ENCODE measurements around the gene GSTM3.
"Not testable (repeated sequence)": the region's sequence is repeated elsewhere in the genome, so short reads cannot be mapped to it uniquely, and the experiment has no call there.

GSTM3 gene

DNA sequence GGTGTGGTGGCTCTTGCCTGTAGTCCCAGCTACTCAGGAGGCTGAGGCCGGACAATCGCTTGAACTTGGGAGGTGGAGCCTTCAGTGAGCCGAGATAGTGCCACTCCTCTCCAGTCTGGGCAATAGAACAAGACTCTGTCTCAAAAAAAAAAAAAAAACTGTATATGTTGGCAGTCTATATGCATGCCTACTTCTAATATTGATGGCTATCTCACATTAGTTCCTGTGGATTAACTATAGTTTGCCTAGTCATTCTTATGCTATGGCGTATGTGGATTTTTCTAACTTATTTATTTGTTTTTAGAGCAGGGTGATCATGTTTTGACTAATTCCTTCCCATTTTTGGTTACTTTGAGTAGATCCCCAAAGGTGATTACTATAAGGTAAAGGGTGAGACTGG lies 43.8 kb downstream of the GSTM3 start:
- no peaks in the 10 kb centered on the region for H3K4me1 ChIP-seq (ENCODE audit: insufficient read depth, low read length)
- no peaks in the 10 kb centered on the region for H3K36me3 ChIP-seq (ENCODE audit: insufficient read depth, low read depth, low read length)
- H3K4me3 ChIP-seq (ENCODE audit: low read length), result no peak overlapping the region
- no peaks in the 10 kb centered on the region for H3K9me3 ChIP-seq (ENCODE audit: insufficient read depth, low read depth, low read length)
- no peak overlapping the region for H3K27ac ChIP-seq (ENCODE audit: low read length)
- H3K9ac ChIP-seq (ENCODE audit: low read depth, low read length), result no peak overlapping the region
- H3K27me3 ChIP-seq (ENCODE audit: insufficient read depth, low read length), result no peaks in the 10 kb centered on the region

DNA sequence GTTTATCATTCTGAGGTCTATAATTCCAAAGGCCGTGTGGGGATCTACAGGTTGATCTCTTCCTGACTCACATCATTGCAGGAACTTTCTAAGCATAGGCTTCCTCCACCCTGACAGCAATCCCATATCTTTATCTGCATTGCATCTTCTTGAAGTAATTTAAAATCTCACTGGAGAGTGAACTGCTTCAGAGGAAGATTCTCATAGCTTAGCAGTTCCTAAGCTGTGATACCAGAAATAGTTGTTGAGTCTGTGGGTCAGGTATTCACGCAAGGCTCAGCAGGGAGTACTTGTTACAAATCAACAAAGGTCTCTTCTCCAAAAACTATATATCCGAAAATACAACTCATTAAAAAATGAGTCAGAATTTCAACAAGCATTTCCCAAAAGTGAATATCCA lies 45.7 kb downstream of the GSTM3 start:
- H3K36me3 ChIP-seq (ENCODE audit: insufficient read depth, low read depth, low read length); H3K9me3 ChIP-seq (ENCODE audit: insufficient read depth, low read depth, low read length); H3K27ac ChIP-seq (ENCODE audit: low read length); H3K4me1 ChIP-seq (ENCODE audit: insufficient read depth, low read length); H3K9ac ChIP-seq (ENCODE audit: low read depth, low read length); H3K27me3 ChIP-seq (ENCODE audit: insufficient read depth, low read length); H3K4me3 ChIP-seq (ENCODE audit: low read length): not testable (repeated sequence)

DNA sequence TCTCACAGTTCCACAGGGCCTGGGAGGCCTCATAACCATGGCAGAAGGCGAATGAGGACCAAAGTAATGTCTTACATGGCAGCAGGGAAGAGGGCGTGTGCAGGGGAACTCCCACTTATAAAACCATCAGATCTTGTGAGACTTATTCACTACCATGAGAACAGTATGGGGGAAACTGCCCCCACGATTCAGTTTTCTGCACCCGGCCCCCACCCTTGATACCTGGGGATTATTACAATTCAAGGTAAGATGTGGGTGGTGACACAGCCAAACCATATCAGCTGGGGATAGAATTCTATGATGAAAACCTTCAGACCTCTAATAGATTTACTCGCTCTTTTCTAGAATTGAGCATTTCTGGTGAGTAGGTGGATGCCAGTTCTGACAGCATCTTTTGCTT lies 46.4 kb downstream of the GSTM3 start:
- H3K36me3 ChIP-seq (ENCODE audit: insufficient read depth, low read depth, low read length); H3K4me1 ChIP-seq (ENCODE audit: insufficient read depth, low read length); H3K4me3 ChIP-seq (ENCODE audit: low read length): not testable (repeated sequence)

DNA sequence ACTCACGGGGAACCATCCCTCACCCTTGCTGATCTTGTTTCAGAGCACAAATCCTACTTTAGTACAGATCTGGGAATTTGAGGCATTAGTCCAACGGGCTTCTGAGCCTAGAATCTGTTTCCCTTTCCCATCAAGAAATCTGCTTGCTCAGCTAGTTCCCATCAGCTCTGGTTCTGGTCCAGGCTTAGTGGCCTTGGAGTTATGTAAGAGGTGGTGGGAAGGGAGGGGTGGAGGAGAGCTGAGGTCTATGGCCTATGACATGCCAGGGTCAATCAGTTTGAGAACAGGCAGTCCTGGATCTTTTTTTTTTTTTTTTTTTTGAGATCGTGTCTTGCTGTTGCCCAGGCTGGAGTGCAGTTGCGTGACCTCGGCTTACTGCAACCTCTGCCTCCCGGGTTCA lies 49.1 kb downstream of the GSTM3 start:
- Histone ChIP-seq H3K27me3 (ENCODE audit: insufficient read depth, low read length) (no peaks in the 10 kb centered on the region), H3K36me3 (ENCODE audit: insufficient read depth, low read depth, low read length) (no peaks in the 10 kb centered on the region), H3K4me1 (ENCODE audit: insufficient read depth, low read length) (no peaks in the 10 kb centered on the region), H3K4me3 (ENCODE audit: low read length) (no peak overlapping the region), H3K27ac (ENCODE audit: low read length) (no peak overlapping the region), H3K9ac (ENCODE audit: low read depth, low read length) (no peak overlapping the region), H3K9me3 (ENCODE audit: insufficient read depth, low read depth, low read length) (no peaks in the 10 kb centered on the region)

More for the DNA sequence above, 46.4 kb downstream of the GSTM3 start:
- not testable (repeated sequence) for H3K27ac ChIP-seq (ENCODE audit: low read length); H3K9me3 ChIP-seq (ENCODE audit: insufficient read depth, low read depth, low read length); H3K9ac ChIP-seq (ENCODE audit: low read depth, low read length); H3K27me3 ChIP-seq (ENCODE audit: insufficient read depth, low read length)

DNA sequence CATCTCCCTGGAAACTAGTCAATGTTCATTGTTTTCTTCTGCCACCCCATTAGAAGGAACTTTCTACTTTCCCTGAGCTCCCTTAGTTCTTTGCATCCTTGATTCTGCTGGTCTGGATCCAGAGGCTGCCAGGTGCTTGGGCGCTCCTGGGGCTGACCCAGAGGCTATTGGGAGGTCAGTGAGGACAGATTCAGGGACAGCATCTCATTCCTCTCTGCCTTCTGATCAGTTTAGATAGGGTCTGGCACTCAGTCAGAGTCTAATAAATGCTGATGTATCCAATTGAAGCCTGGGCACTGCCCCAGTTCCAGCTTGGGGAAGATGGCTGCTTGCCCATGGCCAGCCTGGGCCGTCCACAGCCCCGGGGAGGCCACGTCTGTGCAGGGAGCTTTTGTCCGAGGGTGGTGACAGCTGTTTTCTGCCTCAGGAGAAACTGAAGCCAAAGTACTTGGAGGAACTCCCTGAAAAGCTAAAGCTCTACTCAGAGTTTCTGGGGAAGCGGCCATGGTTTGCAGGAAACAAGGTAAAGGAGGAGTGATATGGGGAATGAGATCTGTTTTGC lies 50.9 kb downstream of the GSTM3 start:
- no peak overlapping the region for H3K9ac ChIP-seq (ENCODE audit: low read depth, low read length)
- H3K4me3 ChIP-seq (ENCODE audit: low read length), result no peak overlapping the region
- no peaks in the 10 kb centered on the region for H3K36me3 ChIP-seq (ENCODE audit: insufficient read depth, low read depth, low read length)
- H3K27me3 ChIP-seq (ENCODE audit: insufficient read depth, low read length), result no peaks in the 10 kb centered on the region
- no peaks in the 10 kb centered on the region for H3K4me1 ChIP-seq (ENCODE audit: insufficient read depth, low read length)
- H3K27ac ChIP-seq (ENCODE audit: low read length), result no peak overlapping the region
- H3K9me3 ChIP-seq (ENCODE audit: insufficient read depth, low read depth, low read length), result no peaks in the 10 kb centered on the region

DNA sequence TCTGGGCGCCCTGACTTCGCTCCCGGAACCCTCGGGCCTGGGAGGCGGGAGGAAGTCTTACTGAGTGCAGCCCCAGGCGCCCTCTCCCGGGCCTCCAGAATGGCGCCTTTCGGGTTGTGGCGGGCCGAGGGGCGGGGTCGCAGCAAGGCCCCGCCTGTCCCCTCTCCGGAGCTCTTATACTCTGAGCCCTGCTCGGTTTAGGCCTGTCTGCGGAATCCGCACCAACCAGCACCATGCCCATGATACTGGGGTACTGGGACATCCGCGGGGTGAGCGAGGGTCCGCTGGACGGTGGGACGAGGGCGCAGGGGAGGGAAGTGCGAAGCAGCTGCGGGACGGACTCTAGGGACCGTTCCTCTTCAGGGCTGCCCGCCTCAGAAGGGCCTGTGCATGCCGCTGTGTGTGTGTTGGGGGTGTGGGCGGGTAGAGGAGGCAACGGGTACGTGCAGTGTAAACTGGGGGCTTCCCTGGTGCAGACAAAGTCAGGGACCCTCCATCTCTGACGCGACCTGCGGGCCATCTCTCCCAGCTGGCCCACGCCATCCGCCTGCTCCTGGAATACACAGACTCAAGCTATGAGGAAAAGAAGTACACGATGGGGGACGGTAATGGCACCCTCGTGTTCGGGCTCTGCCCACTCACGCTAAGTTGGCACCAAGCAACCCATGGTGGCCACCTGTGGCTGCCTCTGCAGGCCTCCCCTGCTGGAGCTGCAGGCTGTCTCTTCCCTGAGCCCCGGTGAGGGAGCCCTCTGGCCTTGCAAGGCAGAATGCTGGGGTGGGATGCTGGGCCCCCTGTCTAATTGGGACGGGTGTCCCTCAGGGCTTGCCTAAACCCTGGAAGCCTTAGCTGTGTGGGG lies 53.0 kb downstream of the GSTM3 start, which contains the start of gene GSTM1:
GSTM1 (plus strand) TSS at position 177 of the 859 bp plus-strand sequence; CDS start at position 234, 57 bp downstream.
- Histone ChIP-seq H3K9ac (ENCODE audit: low read depth, low read length) (no peak within 1 kb of the TSS), H3K9me3 (ENCODE audit: insufficient read depth, low read depth, low read length) (no peaks in the 10 kb centered on the region), H3K27me3 (ENCODE audit: insufficient read depth, low read length) (no peaks in the 10 kb centered on the region), H3K36me3 (ENCODE audit: insufficient read depth, low read depth, low read length) (no peaks in the 10 kb centered on the region), H3K4me3 (ENCODE audit: low read length) (no peak within 1 kb of the TSS), H3K27ac (ENCODE audit: low read length) (no peak within 1 kb of the TSS), H3K4me1 (ENCODE audit: insufficient read depth, low read length) (no peaks in the 10 kb centered on the region)

DNA sequence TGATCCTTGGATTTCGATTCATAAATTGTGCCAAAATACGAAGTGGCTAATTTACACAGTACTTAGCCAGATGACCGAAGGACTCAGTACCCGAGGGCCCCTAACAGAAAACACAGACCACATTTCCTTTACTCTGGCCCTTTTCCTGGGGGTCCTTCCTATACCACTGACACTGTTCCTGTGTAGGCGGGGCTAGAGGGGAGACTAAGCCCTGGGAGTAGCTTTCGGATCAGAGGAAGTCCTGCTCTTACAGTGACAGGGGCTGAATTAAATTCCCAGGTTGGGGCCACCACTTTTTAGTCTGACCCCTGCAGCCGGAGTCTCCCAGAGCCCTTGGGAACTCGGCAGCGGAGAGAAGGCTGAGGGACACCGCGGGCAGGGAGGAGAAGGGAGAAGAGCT lies 53.7 kb downstream of the GSTM3 start:
- not testable (repeated sequence) for H3K9ac ChIP-seq (ENCODE audit: low read depth, low read length); H3K4me1 ChIP-seq (ENCODE audit: insufficient read depth, low read length); H3K4me3 ChIP-seq (ENCODE audit: low read length); H3K36me3 ChIP-seq (ENCODE audit: insufficient read depth, low read depth, low read length); H3K27ac ChIP-seq (ENCODE audit: low read length); H3K9me3 ChIP-seq (ENCODE audit: insufficient read depth, low read depth, low read length); H3K27me3 ChIP-seq (ENCODE audit: insufficient read depth, low read length)

DNA sequence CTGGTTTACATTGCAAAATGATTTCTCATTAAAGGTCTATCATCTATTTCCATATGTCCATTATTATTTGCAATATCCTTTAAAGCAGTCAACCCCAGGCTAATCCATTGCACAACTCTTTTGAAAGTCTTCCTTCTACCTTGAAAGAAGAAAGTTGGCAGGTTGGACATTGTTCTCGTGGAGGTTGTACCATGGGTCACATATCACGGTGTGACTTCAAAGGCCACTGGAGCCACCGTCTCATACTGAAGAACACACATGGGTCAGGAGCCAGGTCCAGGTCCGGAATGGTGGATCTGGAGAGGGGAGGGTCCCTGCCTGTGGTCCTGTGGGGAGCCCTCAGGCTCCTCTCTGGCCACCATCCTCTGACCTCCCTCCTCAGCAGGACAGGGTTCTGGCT lies 54.9 kb downstream of the GSTM3 start:
- H3K9ac ChIP-seq (ENCODE audit: low read depth, low read length); H3K4me3 ChIP-seq (ENCODE audit: low read length); H3K9me3 ChIP-seq (ENCODE audit: insufficient read depth, low read depth, low read length); H3K27me3 ChIP-seq (ENCODE audit: insufficient read depth, low read length); H3K4me1 ChIP-seq (ENCODE audit: insufficient read depth, low read length); H3K27ac ChIP-seq (ENCODE audit: low read length); H3K36me3 ChIP-seq (ENCODE audit: insufficient read depth, low read depth, low read length): not testable (repeated sequence)

DNA sequence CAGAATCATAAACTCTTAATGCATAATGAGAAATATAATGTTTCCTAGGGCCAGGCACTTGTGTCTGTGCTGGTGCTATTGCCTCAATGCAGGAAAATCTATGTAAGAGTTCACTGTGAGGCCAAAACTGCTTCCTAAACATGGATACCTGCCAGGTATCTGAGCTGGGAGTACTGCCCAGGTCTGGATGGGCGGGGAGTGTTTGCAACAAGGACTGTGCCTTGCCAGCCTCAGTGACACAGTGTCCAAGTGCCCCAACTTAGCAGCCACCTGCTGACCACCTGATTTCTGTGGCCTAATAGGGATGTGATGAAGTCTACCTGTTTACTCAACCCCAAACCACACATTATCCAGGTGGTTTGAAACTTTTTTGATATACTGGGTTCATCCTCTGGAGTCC lies 55.4 kb downstream of the GSTM3 start:
- H3K4me1 ChIP-seq (ENCODE audit: insufficient read depth, low read length); H3K4me3 ChIP-seq (ENCODE audit: low read length); H3K9ac ChIP-seq (ENCODE audit: low read depth, low read length); H3K27ac ChIP-seq (ENCODE audit: low read length); H3K9me3 ChIP-seq (ENCODE audit: insufficient read depth, low read depth, low read length); H3K27me3 ChIP-seq (ENCODE audit: insufficient read depth, low read length); H3K36me3 ChIP-seq (ENCODE audit: insufficient read depth, low read depth, low read length): not testable (repeated sequence)

DNA sequence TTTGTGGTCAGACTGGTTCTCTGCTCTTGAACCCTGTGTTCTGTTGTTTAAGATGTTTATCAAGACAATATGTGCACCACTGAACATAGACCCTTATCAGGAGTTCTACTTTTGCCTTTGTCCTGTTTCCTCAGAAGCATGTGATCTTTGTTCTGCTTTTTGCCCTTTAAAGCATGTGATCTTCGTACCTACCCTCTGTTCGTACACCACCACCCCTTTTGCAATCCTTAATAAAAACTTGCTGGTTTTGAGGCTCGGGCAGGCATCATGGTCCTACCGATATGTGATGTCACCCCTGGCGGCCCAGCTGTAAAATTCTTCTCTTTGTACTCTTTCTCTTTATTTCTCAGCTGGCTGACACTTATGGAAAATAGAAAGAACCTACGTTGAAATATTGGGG lies 56.1 kb downstream of the GSTM3 start:
- H3K27ac ChIP-seq (ENCODE audit: low read length); H3K9ac ChIP-seq (ENCODE audit: low read depth, low read length); H3K27me3 ChIP-seq (ENCODE audit: insufficient read depth, low read length); H3K4me1 ChIP-seq (ENCODE audit: insufficient read depth, low read length); H3K36me3 ChIP-seq (ENCODE audit: insufficient read depth, low read depth, low read length); H3K4me3 ChIP-seq (ENCODE audit: low read length); H3K9me3 ChIP-seq (ENCODE audit: insufficient read depth, low read depth, low read length): not testable (repeated sequence)

Measured in iPS-20b (cell line).